Measurements from ENCODE around the gene HERC4.
"Not testable (repeated sequence)": the region's sequence is repeated elsewhere in the genome, so short reads cannot be mapped to it uniquely, and the experiment has no call there.

The HERC4 gene

GRCh38 chr10:67969875-67970274 lies 105.2 kb downstream of the HERC4 start:
- DNase-seq, result no peak

- DNase-seq, result not testable (repeated sequence)
Observed at GRCh38 chr10:67966035-67966434, 109.0 kb downstream of the HERC4 start.

- DNase-seq, result no peak
Observed at GRCh38 chr10:67965456-67965855, 109.6 kb downstream of the HERC4 start.

- no peak for DNase-seq
Observed at GRCh38 chr10:67959839-67960476, 115.1 kb downstream of the HERC4 start.

GRCh38 chr10:67955614-67956013 lies 119.5 kb downstream of the HERC4 start:
- DNase-seq, result no peak

- DNase-seq, result no peak
Observed at GRCh38 chr10:67943917-67944316, 131.2 kb downstream of the HERC4 start.

GRCh38 chr10:67936416-67936815 lies 138.7 kb downstream of the HERC4 start:
- DNase-seq, result no peak

GRCh38 chr10:67935223-67935622 lies 139.9 kb downstream of the HERC4 start:
- no peak for DNase-seq

- no peak for DNase-seq
Observed at GRCh38 chr10:67934336-67934735, 140.7 kb downstream of the HERC4 start.

- DNase-seq, result no peak
Observed at GRCh38 chr10:67933199-67933598, 141.9 kb downstream of the HERC4 start.

- DNase-seq, result no peak
Observed at GRCh38 chr10:67926951-67927350, 148.1 kb downstream of the HERC4 start.

GRCh38 chr10:67925449-67926005 lies 149.6 kb downstream of the HERC4 start:
- no peak for DNase-seq

- DNase-seq, result no peak
Observed at GRCh38 chr10:67924136-67924535, 150.9 kb downstream of the HERC4 start.

GRCh38 chr10:67923551-67923950 lies 151.5 kb downstream of the HERC4 start:
- DNase-seq, result no peak

- no peak for DNase-seq
Observed at GRCh38 chr10:67921065-67921464, 154.0 kb downstream of the HERC4 start.

- no peak for DNase-seq
Observed at GRCh38 chr10:67917679-67918078, 157.4 kb downstream of the HERC4 start.

- DNase-seq, result no peak
Observed at GRCh38 chr10:67917169-67917568, 157.9 kb downstream of the HERC4 start.

- no peak for DNase-seq
Observed at GRCh38 chr10:67914777-67915340, 160.2 kb downstream of the HERC4 start.

- no peak for DNase-seq
Observed at GRCh38 chr10:67912331-67912946, 162.6 kb downstream of the HERC4 start.

GRCh38 chr10:67903581-67903980 lies 171.5 kb downstream of the HERC4 start:
- DNase-seq, result no peak

GRCh38 chr10:67893637-67894036 lies 181.4 kb downstream of the HERC4 start:
- DNase-seq, result no peak

GRCh38 chr10:67884842-67885670 lies 190.0 kb downstream of the HERC4 start:
- peak; percentile 8 to 90 (median 77) for DNase-seq
